HG03159 (cell line): ENCODE measurements around the gene ITGB8.
"Not testable (repeated sequence)": the region's sequence is repeated elsewhere in the genome, so short reads cannot be mapped to it uniquely, and the experiment has no call there.

Source experiments
- ATAC-seq: cut with Tn5 transposase; IDR thresholded peaks from one replicate; pipeline ENCODE4 v1.9.1; 2021; ENCODE audit warnings: mild to moderate bottlenecking, moderate library complexity; ENCODE audit not compliant: unreplicated experiment

The ITGB8 gene

DNA sequence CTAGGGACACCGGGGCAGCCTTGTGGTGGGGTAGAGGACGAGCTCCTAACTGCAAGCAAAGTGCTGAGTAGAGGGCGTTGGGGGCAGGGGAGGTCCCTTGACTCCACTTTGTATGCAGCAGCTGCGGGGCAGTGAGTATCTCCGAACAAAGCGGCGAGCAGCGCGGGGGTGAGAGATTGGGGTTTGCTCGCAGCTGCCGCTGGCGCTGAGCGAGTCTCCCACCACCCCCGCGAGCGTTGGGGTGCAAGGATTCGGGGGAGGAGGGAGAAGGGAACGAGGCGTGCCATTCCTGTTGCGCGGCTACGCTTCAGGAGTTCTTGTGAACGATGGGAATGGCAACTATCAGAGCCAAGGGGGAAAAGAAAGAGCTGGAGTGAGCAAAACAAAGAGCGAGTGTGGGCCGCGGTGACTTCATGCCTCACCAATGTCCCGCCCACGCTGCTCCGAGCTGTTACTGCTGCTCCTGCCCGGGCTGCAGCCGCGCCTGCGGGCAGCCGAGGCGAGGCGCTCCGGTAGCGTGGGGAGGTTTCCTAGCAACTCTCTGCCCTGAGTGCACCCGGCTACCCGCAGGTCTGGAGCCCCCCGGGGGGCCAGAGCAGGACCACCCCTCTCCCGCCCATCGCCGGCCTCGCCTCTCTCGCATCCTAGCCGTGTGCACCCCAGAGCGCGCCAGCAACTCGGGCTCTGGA is at the start of gene ITGB8:
TSS of gene ITGB8 (plus strand) at position 662 of the 689 bp plus-strand sequence. CDS start 907 bp downstream, outside the sequence.
- ATAC-seq, result peak; percentile 62

DNA sequence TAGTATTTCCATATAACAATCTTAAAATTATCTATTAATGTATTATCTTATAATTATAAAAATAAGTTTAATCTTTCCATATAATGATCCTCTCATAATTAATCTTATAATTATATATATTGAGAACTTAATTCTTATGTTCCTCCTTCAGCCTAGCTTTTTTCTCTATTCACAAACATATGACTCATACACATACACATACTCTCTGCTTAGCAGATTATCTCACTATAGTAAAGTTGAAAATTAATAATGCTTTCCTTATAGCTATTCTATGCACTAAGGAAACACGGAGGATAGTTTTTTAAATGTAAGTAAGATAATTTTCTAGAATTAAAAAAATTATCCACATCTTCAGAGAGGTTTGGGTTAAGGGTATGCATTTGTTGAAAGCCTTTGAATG is 47.7 kb upstream of the ITGB8 start:
- ATAC-seq, result no peak

DNA sequence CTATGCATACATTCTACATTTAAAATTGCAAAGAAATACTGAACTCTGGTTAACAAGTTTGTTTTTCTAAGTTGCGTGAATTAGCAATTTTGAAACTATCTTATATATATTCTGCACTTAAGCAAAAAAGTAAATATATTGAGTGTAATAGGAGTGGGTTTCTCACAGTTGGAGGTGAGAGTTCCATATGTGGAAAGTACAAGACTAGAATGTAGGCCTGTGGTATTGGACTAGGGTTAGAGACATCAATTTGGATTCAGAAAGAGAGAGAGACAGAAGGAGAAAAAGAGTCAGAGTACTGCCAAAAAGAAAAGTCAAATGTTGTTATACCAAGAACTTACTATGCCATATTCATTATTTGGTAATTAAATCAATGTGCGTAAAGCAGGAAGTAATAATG is 47.3 kb upstream of the ITGB8 start:
- no peak for ATAC-seq

DNA sequence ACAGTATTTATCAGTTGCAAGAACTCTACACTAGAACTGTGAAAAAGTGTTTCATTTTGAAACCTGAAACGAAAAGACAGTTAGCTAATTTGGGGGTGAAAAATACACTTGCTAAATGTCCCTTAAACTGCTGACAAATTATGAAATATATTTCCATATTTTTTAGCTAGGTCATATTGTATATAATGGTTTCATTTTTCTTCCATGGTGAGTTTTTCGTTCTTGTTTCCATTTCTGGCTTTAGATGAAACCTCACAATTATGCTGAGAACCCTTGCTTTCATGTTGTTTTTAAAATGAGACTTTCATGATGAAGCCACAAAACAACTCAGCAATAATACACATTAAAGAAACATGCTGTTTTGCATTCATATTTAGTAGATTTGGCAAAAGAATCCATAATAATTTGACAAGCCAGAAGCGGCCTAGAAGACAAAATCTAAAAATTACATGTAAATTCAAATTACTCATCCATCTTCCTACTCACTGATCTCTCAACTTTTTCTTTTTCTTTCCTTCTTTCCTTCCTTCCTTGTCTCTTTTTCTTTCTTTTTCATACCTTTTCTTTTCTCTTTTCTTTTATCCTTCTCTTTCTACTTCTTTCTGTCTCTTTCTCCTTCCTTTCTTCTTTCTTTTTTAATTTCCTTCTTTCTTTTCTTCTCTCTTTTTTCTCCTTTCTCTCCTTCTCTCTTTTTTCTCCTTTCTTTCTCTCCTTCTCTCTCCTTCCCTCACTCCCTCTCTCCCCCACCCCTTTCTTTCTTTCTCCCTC is 46.5 kb upstream of the ITGB8 start:
- ATAC-seq, result peak; percentile 45

DNA sequence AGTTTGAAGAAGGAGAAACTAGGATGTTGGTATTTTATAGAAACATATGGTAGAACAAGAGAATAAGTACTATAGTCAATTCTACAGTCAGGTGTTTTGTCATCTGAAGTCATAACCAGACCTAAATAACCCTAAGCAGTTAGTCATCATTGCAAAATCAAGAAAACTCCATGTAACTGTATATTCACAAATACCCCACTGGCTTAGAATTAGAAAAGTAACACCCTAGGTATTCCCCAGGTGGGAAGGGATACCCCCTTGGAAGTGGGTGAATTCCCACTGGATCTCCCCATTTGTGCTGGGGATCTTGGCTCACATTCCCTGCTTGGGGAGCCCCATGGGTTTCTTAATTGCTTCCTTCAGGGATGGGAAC is 45.9 kb upstream of the ITGB8 start:
- ATAC-seq, result no peak

DNA sequence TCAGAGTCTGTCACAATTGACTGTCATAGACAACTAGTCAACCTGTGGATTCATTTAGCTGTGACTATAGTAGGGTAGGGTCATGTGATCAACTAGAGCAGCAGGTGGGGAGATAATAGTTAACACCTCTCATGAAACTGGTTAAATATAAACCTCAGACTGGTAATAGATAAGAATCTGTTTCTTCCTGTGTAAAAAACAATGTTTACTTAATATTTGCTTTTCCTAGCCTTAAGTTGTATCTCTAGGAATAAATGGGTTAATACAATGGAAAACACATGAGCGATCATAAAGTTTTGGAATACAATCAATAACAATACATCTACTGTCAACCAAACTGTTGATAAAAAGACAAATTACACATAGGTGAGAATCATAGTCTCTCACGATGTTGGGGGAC is 43.4 kb upstream of the ITGB8 start:
- ATAC-seq, result peak; percentile 56

DNA sequence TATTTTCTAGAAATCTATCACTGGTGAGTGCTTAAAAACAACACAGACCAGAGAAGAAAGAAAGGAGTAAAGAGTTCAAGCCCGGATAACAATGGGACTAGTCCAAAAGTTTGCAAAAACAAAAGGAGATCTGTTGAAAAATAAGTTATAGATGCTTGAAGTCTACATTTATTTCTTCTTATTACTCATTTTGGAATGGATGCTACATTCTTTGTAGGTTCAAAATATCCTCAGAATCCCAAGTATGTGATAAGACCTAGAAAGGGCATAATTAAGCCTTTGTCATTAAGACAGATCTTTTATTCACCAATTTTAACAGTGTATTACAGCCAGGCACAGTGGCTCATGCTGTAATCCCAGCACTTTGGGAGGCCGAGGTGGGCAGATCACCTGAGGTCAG is 42.7 kb upstream of the ITGB8 start:
- ATAC-seq, result no peak

DNA sequence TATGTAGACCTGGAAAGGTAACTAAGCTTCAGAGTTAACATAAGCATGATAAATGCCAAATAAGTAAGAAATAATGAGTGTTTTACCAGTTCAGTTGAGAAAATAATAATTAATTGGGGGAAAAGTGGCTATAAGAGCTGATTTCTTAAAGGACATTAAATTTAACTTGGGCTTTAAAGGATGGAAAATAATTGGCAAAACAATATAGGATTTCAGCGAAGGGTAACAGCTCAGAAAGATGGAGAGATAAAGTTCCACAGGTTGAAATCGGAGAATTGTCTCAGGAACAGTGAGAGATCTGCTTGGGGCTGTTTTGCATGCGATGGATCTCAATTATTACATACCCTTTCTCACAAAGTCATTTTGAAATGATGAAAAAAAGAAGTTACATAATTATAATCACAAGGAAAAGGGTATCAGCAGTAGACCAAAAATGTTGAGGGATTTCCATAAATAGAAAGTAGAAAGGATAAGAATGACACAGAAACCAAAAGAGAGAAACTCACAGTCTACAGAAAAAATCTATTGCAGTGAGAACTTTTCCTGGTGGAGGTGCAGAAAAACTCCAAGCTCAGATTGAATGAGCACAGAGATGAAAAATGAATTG is 40.1 kb upstream of the ITGB8 start:
- ATAC-seq, result no peak

DNA sequence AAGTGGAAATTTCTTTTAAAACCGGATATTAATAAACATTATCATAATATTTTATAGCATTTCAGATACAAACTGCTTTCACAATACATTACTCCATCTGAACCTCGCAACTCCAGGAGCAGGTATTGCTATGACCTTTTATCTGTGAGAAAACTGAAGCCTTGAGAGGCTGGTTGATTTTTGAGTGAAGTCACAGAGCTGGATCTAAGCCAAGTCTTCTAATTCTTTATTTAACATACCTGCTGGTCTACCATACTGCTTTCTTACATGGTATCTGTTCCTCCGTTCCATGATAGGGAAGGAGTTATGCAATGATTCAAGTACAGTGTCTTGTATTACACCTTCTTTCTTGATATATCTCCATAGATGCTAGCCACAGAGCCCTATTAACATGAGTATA is 37.4 kb upstream of the ITGB8 start:
- ATAC-seq, result no peak

DNA sequence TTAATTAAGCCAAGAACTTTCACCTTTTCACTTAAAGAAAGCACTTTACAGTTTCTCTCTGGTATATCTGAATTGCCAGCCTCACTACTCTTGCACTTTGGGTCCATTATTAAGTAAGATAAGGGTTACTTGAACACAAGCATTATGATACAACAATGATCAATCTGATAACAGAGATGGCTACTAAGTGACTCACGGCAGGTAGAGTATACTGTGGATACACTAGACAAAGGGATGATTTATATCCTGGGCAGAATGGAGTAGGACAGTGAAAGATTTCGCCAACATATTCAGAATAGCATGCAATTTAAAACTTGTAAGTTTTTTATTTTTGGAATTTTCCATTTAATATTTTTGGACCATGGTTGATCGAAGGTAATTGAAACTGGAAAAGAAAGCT is 34.3 kb upstream of the ITGB8 start:
- no peak for ATAC-seq

DNA sequence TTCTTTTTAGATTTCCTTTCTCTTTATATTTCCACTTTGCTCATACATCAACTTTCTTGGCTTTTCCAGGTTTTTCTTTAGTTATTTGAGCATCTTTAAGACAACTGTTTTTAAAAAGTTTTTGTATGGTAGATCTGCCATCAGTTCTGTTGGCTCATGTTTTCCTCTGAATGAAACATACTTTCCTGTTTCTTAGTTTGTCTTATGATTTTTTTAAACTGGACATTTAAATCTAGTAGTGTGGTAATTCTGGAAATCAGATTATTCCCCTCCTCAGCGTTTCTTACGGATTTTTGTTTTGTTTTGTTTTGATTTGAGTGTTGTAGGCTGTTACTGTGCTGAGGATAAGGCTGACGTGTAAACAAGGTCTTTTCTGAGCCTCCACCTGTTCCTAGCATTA is 33.8 kb upstream of the ITGB8 start:
- ATAC-seq, result no peak

DNA sequence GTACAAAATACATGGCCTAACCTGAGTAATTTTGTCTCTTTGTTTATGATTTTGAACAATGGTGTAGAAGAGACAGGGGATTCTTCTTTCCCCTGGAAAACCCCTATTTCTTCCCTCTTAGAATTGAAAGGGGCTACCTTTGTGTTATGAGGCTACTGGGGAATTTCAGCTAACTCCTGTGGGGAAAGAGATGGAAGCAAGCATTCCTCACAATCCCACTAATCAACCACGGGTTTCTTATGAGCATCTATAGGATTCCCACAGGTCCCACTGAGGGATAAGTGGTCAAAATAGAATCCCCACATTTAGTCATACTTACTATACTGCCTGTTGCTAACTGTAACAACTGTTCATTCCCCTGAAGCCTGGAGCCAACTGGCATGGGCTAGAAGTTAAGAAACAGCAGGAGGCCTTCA is 32.2 kb upstream of the ITGB8 start:
- no peak for ATAC-seq

DNA sequence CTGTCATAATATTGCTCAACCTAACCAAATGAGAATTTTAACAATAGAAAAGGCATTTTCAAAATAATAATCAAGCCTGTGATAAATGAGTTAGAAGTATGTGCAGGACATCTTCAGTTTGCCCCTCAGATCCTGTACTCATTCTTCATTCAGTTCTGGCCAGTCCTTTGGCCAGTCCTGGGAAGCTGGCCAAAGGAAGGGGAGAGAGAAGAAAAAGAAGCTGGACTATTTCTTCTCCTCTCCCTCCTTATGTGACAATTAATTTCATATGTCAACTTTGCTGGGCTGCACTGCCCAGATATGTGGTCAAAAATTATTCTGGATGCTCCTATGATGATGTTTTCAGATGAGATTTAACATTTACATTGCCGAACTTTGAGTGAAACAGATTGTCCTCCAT is 31.6 kb upstream of the ITGB8 start:
- ATAC-seq, result no peak

DNA sequence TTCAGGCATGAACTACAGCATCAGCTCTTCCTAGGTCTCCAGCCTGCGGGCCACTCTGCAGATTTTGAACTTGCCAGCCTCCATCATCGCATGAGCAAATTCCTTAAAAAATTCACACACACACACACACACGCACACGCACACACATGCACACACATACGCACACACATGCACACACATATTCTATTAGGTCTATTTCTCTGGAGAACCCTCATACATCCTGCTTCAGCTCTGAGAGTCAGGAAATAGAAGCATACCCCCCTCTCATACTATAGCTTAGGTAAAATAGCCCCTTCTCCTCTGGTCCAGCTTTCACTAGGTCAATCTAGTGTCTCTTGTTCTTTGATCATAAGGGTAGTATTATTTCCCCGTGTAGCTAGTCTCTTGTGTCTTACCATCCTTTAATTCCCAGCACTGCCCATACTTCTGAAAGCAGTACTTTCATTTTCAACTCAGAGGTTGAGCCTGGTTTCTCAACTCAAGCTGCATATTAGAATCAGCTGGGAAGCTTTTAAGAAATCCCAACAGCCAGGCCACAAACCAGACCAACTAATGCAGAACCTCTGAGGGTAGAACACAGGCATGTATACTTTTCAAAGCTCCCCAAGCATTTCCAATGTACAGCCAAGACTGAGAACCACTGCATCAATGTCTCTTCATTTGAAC is 30.9 kb upstream of the ITGB8 start:
- no peak for ATAC-seq

DNA sequence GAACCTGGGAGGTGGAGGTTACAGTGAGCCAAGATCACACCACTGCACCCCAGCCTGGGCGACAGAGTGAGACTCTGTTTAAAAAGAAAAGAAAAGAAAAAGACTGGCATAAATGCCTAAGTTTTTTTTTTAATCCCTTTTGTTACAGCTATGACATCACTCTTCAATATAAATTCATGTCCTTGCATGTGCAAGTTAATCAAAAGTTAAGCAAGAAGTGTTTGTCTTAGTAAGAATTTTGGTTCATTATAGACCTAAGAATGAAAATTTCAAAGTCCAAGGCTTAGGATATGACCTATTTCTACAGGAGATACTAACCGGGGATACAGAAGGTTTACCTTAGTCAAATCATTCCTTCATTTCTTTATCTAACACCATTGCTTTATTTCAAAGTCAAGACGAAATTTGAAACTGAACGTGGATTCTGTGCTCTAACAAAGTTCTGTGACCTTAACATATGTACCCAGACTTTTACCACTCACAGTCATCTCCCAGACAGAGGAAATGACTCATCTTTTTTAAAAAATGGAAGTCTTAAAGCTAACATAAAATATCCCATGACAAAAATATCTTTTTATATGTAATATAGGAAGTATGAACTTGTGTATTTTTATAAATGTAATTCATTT is 29.3 kb upstream of the ITGB8 start:
- ATAC-seq, result peak; percentile 35

DNA sequence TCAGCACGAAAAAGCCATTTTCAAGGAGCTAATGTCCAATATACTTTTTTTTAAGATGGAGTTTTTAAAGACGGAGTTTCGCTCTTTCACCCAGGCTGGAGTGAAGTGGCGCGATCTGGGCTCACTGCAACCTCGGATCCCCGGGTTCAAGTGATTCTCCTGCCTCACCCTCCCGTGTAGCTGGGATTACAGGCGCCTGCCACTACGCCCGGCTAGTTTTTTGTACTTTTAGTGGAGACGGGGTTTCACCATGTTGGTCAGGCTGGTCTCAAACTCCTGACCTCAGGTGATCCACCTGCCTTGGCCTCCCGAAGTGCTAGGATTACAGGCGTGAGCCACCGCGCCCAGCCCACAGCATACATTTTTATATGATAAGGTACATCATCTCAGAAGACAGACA is 28.4 kb upstream of the ITGB8 start:
- not testable (repeated sequence) for ATAC-seq

DNA sequence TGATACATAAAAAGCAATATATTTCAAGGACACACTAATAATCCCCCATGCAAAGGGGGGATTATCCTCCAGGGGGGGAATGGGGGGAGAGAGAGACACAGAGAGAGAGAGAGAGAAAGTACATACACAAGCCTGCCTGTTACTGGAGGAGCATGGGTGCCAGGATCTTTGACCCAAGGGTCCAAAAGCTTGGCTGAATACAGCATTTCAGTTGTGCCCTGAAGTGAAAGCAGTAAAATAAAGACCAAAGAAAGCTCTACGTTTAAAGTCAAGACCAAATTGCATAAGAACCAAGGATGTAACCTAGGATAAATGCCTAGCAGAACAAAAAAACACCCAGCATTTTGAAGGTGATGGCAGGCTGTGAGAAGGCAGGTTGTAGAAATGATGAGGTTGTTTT is 27.8 kb upstream of the ITGB8 start:
- ATAC-seq, result no peak

DNA sequence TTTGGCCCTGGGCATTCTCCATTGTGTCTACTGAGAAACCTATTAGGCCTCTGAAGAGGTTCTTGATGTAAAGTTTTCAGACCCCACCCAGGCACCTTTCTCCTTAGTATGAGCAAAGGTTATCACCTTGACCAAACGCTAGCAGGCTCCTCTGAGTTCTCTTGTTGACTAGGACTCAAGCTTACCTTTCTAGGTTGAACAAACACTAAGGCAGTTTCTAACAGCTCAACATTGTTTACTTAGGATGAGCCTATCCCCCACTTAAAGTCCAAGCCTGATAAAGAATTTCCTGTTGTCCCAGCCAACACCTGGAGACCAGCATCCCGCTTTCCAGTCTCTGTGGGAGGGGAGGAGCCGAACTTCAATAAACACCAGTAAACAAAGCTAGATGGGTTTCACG is 26.3 kb upstream of the ITGB8 start:
- ATAC-seq, result no peak

DNA sequence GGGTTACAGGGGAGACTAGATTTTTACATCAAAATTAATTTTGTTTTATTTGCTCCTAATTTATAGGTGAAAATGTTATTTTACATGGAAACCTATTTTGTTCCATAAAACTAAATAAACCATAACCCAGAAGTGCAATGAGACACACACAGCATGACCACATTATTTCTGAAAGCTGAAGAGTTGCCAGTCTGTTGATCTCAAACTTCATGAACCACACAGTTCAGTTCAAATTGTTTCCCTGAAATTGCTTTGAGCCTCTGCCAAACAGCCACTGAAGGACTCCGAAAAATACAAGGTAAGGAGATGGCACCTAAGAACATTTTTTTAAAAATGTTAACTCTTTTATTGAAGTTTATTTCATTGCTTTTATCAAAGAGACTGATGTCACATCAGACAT is 25.0 kb upstream of the ITGB8 start:
- no peak for ATAC-seq

DNA sequence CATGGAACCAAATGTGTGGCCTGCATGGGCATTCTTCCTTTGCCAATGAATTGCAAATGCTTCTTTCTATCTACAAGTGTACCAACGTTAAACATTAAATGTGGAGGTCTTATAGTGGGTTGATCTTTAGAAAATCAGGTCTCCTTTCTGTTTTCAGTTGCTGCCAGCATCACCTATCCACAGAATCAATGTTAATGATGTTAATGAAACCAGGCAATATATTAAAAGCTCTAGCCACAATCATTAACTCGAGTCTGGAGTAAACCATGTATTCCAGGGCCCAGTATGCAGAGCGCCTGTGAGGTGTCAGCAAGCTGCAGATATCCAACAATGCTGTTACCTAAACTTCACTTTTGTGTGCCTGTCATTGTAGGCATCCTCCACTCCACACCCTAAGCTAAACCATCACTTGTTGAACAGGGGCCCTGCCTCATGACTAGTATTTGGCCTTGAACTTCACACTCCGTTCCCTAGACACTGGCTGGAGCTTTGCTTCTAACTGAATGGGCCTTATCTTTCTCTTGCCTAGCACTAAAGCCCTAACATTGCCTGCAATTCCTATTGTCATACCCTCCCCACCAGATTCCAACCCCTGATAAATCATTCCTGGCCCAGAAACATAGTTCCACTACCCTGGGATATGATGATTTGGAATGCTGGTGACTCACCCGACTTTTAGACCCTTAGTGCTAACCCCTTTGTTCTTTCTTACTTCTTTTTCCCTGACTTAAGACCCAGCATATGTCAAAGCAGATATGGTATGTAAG is 24.3 kb upstream of the ITGB8 start:
- no peak for ATAC-seq
